ENCODE measurements around the gene SETD2.

Gene SETD2

DNA sequence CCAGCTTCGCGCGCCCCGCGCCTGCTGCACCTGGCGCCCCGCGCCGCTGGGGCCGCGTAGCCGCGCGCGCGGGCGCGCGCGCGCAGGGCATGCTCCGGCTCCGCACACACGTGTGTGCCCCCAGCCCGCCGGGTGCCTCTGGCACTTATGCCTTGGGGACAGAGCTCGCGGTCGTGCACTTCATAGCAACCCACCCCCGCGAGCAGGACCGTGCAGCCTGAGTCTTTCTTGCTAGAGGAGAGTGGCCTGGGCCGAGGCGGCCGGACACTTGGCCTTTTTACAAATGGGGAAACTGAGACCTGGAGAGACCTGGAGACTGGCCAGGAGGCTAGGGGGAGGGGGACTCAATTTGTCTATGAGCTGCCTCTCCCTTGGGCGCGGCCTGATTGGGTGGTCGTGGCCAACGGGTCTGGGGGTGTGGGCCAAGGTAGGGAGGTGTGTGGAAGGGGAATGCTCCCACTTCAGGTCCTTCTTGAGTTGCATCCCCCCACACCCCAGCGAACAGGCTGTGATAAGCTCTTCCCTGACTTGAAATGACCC is 183.9 kb downstream of the SETD2 start:
- no peak for FAIRE-seq

DNA sequence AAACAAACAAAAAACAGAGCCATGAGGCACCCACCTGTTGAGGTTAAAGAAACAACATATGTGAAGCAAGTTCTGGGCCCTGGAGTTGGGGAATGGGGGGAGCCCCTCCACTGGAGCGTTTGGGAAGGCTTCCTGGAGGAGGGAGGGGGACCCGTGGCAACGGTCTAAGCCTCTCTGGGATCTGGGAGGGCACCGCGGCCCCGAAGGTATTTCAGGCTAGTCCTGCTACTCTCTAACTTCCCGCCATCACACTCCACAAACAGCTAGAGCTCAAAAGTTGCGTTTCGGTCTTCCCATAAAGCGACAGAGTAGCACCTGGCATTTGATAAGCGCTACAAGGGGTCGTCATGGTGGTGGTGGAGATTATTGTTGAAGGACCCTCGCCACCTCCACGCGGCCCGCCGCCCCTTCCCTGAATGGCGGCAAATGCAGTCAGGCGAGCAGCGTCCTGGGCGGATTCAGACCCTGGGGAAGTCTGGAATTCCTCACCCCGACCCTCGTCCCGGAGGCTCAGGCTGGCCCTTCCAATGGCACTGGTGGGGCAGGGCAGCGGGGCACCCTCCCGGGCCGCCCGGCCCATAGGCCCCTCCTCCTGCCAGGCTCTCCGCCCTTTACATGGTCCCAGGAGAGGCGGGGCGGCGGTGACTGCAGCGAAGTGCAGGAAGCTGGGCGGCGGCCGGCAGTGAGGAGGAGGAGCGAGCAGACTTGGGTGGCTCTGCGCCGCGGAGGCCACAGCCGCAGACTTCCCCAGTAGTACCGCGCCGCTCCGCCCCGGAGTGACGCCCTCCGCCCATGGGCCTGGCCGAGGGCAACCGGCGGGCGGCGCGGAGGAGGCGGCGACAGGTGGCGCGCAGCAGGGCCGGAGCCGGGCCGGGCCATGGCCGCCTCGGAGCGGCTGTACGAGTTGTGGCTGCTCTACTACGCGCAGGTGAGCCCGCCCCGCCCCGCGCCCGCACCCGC is 184.6 kb downstream of the SETD2 start, which contains the start of gene NBEAL2:
NBEAL2 (plus strand) TSS at position 682 of the 960 bp plus-strand sequence; CDS start at position 878, 196 bp downstream.
- FAIRE-seq: peak; percentile 87

DNA sequence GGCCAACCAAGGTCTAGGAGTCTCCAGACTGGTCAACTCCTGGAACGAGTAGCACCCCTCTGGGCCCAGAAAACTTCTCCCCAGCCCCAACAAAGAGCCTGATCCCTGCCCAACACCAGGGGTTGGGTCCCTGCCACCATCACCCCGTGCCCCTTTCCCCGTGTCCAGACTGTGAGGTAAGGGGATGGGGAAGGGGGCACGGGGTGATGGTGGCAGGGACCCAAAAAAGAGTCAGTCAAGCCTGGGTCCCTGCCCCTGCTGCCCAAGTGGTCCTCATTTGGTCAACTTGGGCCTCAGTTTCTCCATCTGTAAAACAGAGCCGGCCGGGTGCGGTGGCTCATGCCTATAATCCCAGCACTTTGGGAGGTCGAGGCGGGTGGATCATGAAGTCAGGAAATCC is 185.5 kb downstream of the SETD2 start:
- no peak for FAIRE-seq

DNA sequence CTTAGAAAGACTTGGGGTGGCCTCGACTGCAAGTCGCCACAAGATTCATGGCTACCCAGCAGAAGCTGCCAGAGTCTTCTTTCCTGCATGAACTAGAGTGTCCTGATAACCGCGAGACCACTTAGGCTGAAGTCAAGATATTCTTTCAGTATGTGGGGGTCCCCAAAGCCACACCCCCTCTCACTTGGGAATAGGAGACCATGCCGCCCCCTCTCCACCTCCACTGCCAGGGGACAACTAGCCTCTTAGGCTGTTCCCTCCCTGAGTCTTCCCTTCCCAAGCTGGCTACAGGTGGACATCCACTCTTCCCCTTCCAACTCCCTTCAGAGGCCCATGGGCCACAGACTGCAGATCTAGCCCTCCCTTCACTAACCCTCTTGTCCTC is 186.1 kb downstream of the SETD2 start:
- no peak for FAIRE-seq

DNA sequence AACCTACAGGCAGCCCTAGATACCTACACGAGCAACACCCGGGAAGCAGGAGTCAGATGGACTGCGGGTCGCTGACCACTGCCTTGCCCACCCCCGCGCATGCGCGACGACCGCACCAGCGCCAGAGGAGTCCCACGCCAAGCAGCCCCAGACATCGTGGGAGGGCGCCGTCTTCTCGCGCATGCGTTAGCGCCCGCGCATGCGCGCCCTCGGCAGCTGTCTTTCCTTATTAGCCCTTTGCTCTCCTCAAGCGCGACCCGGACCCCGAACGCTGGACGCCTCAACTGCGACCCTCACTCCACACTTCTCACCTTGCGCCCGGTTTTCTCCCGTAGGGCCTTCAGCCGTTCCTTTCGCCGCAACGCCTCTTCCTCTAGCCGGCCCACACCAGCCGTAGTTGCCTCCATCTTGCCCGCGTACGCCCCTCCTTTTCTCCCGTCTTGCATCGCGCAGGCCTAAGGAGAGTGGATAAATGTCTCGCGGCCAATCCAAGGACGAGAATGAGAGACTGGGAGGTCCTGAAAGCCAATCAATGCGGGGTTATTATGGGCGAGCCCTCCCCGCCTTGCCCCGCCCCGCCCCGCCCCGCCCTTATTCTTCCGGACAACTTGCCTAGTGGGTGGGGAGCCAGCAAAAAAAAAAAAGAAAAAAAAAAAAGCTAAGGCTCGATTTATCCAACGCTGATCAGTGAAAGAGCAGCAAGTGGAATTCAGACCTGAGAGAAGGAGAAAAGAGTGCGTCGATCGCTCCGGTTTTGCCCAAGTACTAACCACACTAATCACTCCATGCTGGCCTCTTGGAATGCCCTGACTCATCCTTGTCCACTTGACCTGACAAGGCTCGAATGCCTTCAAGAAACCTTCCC is 187.4 kb downstream of the SETD2 start, which contains the start of gene CCDC12:
CCDC12 (minus strand) TSS at position 420 of the 865 bp plus-strand sequence; CDS start at position 407, 13 bp downstream.
- peak; percentile 86 for FAIRE-seq

DNA sequence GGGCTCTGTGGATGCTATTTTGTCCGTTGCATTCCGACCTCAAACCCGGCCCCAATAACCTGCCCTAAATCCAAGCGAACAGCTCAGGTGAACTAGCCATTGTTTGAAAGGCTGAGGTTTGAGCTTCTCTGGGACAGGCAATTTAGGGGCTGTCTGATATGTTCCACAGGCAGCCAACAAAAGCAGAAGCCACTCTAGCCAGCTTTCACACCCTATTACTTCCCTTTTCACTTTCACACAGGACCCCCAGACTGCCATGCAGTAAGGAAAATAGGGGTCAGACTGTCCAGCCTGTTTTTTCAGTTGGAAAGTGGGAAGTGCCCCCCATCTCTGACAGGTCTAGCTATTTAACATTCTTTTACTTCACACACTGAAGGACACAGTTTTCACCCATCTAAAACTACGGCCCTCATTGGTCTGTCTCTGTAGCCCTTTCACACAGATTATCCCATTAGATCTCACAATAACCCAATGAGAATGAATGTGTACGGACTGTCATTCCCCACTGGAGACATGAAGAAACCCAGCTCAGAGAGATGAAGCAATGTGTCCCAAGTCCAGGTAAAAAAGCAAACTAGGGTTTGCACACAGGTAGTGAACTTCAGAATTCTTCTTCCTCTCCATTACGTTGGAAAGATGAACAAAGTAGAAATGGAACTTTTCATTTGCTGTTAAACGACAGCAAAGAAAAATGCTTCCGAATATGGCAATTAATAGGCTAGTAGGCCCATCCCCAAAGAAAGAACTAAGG is 189.3 kb downstream of the SETD2 start:
- FAIRE-seq: no peak

DNA sequence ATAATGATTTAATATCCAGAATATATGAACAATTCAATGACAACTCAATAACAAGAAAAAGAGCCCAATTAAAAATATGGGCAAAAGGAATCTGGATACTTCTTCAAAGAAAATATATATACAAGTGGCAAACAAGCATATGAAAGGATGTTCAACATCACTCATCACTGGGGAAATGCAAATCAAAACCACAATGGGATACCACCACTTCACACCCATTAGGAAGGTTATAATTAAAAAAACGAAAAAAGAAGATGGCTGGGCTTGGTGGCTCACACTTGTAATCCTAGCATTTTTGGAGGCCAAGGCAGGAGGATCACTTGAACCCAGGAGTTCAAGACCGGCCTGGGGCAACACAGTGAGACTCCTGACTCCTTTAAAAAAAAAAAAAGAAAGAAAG is 191.5 kb downstream of the SETD2 start:
- no peak for FAIRE-seq

DNA sequence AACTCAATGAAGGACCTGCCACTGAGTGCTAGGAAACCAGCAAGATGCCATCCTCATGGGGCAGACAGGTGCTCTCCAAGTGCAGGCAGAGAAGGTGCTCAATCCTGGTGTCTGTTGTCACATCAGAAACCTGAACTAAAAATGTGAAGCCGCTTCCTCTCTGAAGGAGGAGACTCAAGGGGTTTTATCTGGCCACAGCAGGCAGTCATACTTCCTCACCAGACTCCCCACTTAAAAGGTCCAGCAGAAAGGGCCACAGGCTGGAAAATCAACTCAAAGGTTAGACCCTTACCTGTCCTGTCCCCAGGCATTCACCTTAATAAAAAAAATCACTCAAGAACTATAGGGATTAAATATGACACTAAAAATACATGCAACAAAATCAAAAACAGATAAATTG is 192.2 kb downstream of the SETD2 start:
- no peak for FAIRE-seq

DNA sequence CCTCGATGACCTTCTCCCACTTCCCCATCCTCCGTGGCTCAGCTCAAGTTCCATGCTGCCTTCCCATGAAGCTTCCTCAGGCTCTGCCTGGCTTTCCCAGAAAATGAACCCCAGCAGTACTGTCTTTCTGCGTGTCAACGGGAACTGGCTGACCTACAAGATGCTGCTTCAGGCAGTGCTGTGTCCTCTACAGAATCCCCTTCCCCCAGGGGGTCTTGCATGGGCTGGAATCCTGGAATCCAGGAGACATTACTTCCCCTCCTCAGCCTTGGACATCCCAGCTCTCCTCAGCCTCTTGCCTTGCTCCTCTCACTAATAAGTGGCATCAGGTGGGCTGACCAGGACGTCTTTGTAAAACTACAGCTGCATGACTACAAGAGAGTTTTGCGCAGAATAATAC is 192.8 kb downstream of the SETD2 start:
- FAIRE-seq: no peak

DNA sequence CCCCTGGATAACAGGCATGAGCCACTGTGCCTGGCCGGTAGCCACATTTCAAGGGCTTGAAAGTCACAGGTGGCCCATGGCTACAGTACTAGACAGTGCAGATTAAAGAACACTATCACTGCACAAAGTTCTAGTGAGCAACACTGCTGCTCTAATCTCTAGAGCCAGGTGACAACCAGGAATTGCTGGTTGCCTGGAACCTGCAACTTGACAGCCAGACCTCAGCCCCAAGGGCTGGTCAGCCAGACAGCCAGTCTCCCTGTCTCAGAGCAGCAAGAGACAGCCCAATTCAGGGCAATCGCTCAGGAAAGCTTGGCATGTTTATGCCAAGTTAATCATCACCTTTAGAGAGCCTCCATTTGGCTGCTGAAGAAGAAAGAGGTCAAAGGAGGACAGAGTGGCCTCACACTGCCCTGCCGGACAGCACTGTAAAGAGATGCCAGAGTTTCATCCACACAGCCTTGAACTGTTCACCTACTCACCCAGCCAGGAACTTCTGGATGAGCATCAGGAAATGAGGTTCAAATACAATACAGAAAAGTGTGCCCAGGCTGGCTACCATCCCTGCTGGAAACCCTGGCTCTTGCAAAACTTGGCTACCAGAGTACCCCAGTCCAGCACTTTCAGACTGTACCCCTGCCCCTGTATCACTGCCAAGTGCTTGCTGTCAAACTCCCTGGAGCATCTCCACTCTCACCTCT is 193.4 kb downstream of the SETD2 start:
- no peak for FAIRE-seq

DNA sequence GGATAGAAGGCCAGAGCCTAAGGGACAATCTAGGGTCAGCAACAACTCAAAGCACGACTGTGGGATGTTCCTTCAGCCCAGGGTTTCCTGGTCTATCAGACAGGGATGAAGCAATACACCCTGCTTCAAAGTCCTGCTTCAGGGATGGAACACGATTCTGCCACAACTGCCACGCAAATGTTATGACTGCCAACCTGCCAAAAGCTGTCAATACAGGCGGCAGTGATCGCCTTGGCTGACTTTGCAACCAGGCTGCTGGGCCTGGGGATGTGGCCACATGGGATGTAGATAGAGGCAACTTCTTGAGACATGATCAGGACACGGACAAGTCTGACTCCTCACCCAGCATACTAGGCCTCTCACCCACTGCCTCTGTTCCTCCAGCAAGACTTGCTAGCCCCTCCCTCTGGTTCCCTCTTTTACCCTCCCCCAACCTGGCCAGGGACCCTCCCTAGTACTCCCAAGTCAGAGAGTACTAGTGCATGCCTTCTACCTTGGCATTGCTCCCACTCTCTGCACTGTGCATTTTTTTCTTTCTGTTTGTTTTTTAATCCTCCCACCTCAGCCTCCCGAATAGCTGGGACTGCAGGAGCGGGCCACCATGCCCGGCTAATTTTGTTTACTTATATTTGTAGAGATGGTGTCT is 195.0 kb downstream of the SETD2 start:
- FAIRE-seq: no peak

DNA sequence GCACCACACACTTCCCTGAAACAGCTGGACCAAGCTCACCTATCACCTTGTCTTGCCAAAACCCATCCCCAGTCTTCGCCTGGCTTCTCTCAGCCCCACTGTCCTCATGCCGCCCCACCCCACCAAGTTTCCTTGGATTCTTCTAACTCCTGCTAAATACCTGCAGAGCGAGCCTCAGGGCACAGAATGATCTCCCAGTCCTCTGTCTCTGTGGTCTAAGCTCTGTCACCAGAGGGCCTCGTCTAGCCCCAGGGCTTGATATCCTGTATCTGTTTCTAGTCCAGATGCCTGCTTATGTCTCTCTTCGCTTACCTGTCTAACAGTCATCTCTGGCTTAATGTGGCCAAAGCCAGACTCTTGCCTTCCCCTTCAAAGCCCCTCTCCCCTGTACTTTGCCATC is 197.1 kb downstream of the SETD2 start:
- FAIRE-seq: no peak
